NT2/D1 (cell line): ENCODE data around the gene FGF18.

Experiments
- DNase-seq: peaks from one replicate; pipeline ENCODE4 v3.0.0-alpha.2; 2011; ENCODE audit warnings: low read depth, low spot score
- H3K27me3 ChIP-seq: 2 replicates; pipeline ENCODE4 v1.6.0; 2011; ENCODE audit warnings: mild to moderate bottlenecking; ENCODE audit not compliant: insufficient read length, insufficient read depth
- H3K36me3 ChIP-seq: 2 replicates; pipeline ENCODE4 v1.6.1; 2011; ENCODE audit warnings: mild to moderate bottlenecking, low read length, mixed read lengths; ENCODE audit not compliant: insufficient read depth, insufficient read length
- H3K4me1 ChIP-seq: 2 replicates; pipeline ENCODE4 v1.5.1; 2011; ENCODE audit not compliant: insufficient read depth, insufficient read length
- H3K4me3 ChIP-seq: 2 replicates; pipeline ENCODE4 v1.5.1; 2011; ENCODE audit warnings: low read depth; ENCODE audit not compliant: insufficient read length
- H3K9ac ChIP-seq: 2 replicates; pipeline ENCODE4 v1.6.0; 2011; ENCODE audit warnings: low read depth; ENCODE audit not compliant: insufficient read length
- H3K9me3 ChIP-seq: 2 replicates; pipeline ENCODE4 v1.5.1; 2011; ENCODE audit warnings: mild to moderate bottlenecking, low read length; ENCODE audit not compliant: insufficient read depth
- SUZ12 ChIP-seq: IDR thresholded peaks from 2 replicates; pipeline ENCODE4 v1.6.1; 2011; ENCODE audit not compliant: insufficient read length, insufficient read depth; ENCODE audit errors: extremely low read depth
- YY1 ChIP-seq: IDR thresholded peaks from 2 replicates; pipeline ENCODE4 v1.6.1; 2011; ENCODE audit not compliant: insufficient read length, insufficient read depth
- ZNF274 ChIP-seq: IDR thresholded peaks from 2 replicates; pipeline ENCODE4 v1.6.1; 2011; ENCODE audit warnings: mild to moderate bottlenecking, low read depth, low read length

FGF18 gene

DNA sequence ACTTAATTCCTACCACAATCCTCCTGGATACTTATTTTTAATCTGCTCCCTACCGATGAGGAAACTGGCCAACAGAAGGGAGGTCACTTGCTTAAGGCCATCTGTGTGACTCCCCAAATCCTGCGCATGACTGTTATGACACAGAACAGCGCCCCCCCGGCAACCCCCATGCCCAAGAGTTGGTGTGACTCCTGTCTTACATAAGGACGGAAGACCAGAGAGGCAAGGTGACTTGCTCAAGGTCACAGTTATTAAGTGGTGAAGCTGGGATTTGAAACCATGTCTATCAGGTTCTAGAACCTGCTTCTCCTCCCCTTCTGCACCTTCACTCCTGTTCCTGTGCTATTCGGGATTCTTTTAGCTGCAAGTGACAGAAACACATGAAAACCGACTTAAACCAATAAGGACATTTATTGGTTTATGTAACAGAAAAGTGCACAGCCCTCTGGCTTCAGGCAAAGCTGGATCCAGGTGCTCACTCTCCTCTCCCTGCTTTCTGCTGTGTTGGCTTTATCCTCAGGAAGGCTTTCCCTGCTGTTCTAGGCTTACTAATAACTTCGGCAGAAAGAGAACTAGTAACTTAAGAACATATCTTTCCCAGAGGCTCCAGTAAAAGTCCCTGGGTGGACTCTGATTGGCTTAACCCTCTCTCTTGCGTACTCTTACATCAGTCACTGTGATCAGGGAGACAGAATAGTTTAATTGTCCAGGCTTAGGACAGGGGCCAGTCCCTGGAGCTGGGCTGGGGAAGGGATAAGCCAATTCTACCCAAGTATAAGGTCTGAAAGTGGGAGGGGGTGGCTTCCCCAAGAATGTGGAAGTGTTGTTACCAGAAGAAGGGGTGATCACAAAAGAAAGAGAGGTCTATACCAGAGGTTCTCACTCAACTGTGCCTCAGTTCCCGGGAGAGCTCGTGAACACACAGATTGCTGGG lies 43.7 kb downstream of the FGF18 start:
- Histone ChIP-seq H3K9me3 (no peaks in the 10 kb centered on the region), H3K9ac (no peak overlapping the region), H3K4me1 (peaks cover 2% of the 10 kb centered on the region), H3K4me3 (no peak overlapping the region), H3K36me3 (no peaks in the 10 kb centered on the region), H3K27me3 (peaks cover 6% of the 10 kb centered on the region)
- no peak for TF ChIP-seq YY1
- no peak for TF ChIP-seq SUZ12
- TF ChIP-seq ZNF274, result no peak
- DNase-seq, result no peak

- no peak overlapping the region for H3K4me3 ChIP-seq
- no peak for TF ChIP-seq ZNF274
- no peak for TF ChIP-seq YY1
- no peak for TF ChIP-seq SUZ12
- no peaks in the 10 kb centered on the region for H3K36me3 ChIP-seq
- no peak overlapping the region for H3K9ac ChIP-seq
- peaks cover 6% of the 10 kb centered on the region for H3K27me3 ChIP-seq
- peaks cover 2% of the 10 kb centered on the region for H3K4me1 ChIP-seq
- no peaks in the 10 kb centered on the region for H3K9me3 ChIP-seq
- no peak for DNase-seq
These were observed 44.4 kb downstream of the FGF18 start for GRCh38 chr5:171463862-171464229.

- Histone ChIP-seq H3K4me3 (no peak overlapping the region), H3K9ac (no peak overlapping the region), H3K27me3 (peaks cover 6% of the 10 kb centered on the region), H3K36me3 (no peaks in the 10 kb centered on the region), H3K4me1 (peaks cover 2% of the 10 kb centered on the region), H3K9me3 (no peaks in the 10 kb centered on the region)
- TF ChIP-seq SUZ12 (no peak), YY1 (no peak), ZNF274 (no peak)
- no peak for DNase-seq
These were observed 45.4 kb downstream of the FGF18 start for GRCh38 chr5:171464829-171465228.

GRCh38 chr5:171467107-171467506 lies 47.7 kb downstream of the FGF18 start:
- Histone ChIP-seq H3K9me3 (no peaks in the 10 kb centered on the region), H3K36me3 (no peaks in the 10 kb centered on the region), H3K4me3 (no peak overlapping the region), H3K4me1 (no peaks in the 10 kb centered on the region), H3K27me3 (peaks cover 6% of the 10 kb centered on the region), H3K9ac (no peak overlapping the region)
- no peak for DNase-seq
- TF ChIP-seq ZNF274, result no peak
- TF ChIP-seq SUZ12, result no peak
- TF ChIP-seq YY1, result no peak

DNA sequence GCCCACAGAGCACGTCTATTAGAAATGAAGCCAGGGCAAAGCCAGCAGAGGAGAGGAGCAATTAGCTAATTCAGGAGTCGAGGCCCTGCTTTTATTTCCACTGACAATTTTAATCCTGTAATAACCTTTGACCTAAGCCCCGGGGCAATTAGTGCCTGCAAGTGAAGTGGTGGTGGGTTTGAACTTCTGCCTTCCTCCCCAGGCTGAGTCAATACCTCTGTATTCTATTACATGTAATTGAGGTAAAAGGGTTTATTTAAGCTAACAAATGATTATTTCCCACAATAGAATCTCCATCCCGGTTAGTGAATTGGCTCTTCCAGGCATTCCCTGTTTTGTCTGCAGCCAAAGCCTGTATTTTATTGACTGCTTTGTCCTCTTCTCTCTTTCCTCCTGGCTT lies 49.9 kb downstream of the FGF18 start:
- no peak for DNase-seq
- H3K36me3 ChIP-seq, result no peaks in the 10 kb centered on the region
- TF ChIP-seq SUZ12 (no peak), YY1 (no peak), ZNF274 (no peak)

GRCh38 chr5:171470420-171470819 lies 51.0 kb downstream of the FGF18 start:
- no peaks in the 10 kb centered on the region for H3K36me3 ChIP-seq
- H3K9ac ChIP-seq, result no peak overlapping the region
- H3K27me3 ChIP-seq, result peaks cover 5% of the 10 kb centered on the region
- no peak for DNase-seq
- H3K4me1 ChIP-seq, result no peaks in the 10 kb centered on the region
- H3K9me3 ChIP-seq, result no peaks in the 10 kb centered on the region
- no peak overlapping the region for H3K4me3 ChIP-seq
- TF ChIP-seq SUZ12 (no peak), YY1 (no peak), ZNF274 (no peak)

More for the DNA sequence above, 49.9 kb downstream of the FGF18 start:
- Histone ChIP-seq H3K9ac (no peak overlapping the region), H3K4me1 (no peaks in the 10 kb centered on the region), H3K4me3 (no peak overlapping the region), H3K27me3 (peaks cover 6% of the 10 kb centered on the region), H3K9me3 (no peaks in the 10 kb centered on the region)

GRCh38 chr5:171474230-171474813 lies 54.9 kb downstream of the FGF18 start:
- no peaks in the 10 kb centered on the region for H3K36me3 ChIP-seq
- TF ChIP-seq SUZ12 (no peak), ZNF274 (no peak), YY1 (no peak)
- no peak overlapping the region for H3K9ac ChIP-seq
- DNase-seq, result no peak
- no peaks in the 10 kb centered on the region for H3K9me3 ChIP-seq
- H3K27me3 ChIP-seq, result no peaks in the 10 kb centered on the region
- no peak overlapping the region for H3K4me3 ChIP-seq
- peaks cover under 1% of the 10 kb centered on the region for H3K4me1 ChIP-seq
